GM18873 (cell line): Measurements from ENCODE around the gene NPHS1.
"Not testable (repeated sequence)": the region's sequence is repeated elsewhere in the genome, so short reads cannot be mapped to it uniquely, and the experiment has no call there.

Source experiments
- ATAC-seq: cut with Tn5 transposase; IDR thresholded peaks from one replicate; pipeline ENCODE4 v1.9.1; 2021; ENCODE audit warnings: mild to moderate bottlenecking, moderate library complexity, moderate number of reproducible peaks; ENCODE audit not compliant: unreplicated experiment, low FRiP score

NPHS1 gene

DNA sequence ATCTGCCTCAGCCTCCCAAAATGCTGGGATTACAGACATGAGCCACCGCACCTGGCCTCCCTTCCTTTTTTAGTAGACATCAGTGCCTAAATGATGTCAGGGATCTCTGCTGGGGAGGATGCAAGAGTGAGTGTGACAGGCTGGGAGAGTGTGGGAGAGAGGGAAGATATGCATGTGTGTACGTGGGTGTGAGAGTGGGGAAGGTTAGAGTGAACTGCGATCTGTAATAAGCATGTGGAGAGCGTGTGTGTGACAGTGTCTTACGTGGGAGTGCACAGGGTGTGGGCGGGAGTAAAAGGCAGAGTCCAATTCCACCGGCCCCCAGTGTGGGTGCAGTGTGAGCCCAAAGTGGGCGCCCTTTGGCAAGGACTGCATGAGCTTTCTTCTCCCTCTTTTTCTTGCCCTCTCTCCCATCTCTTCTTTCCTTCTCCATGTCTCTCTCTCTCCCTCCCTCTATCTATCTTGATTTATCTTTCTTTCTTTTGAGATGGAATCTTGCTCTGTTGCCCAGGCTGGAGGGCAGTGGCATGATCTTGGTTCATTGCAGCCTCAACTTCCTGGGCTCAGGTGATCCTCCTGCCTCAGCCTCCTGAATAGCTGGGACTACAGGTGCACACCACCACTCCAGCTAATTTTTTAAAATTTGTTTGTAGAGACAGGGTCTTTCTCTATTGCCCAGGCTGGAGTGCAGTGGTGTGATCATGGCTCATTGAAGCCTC is 893 bp upstream of the NPHS1 start:
- no peak for ATAC-seq

DNA sequence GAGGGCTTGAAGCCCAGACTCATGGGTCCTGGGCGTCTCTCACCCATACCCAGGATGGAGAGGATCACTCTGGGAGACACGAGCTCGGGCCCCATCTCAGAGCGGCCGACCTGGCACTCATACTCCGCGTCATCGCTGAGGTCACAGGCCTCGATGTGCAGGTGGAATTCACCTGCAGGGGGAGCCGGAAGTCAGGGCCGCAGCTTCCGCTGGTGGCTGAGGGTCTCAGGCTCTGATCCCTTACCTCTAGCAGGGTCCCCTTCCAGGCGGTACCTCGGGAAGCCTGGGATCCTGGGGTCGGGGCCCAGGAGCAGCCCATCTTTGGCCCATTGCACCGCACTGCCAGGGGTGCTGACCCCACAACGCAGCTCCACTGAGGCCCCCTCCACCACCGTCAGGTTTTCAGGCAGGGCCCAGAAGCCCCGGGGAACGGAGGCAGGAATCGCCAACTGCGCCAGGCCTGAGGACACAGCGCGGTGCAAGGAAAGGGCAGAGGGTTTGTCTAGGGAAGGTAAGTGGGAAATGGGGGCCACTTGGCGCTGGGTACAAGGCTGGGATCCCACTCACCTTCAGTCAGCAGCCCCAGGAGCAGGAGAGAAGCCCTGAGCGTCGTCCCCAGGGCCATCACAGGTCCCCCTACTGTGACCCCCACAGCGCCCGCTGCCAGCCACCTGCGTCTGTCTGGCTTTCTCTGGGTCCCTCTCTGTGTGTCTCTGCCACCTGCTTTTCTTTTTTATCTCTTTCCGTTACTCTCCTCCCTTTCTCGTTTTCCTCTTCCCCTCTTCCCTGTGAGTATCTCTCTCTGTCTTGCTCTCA is 883 bp downstream of the NPHS1 start:
- no peak for ATAC-seq

DNA sequence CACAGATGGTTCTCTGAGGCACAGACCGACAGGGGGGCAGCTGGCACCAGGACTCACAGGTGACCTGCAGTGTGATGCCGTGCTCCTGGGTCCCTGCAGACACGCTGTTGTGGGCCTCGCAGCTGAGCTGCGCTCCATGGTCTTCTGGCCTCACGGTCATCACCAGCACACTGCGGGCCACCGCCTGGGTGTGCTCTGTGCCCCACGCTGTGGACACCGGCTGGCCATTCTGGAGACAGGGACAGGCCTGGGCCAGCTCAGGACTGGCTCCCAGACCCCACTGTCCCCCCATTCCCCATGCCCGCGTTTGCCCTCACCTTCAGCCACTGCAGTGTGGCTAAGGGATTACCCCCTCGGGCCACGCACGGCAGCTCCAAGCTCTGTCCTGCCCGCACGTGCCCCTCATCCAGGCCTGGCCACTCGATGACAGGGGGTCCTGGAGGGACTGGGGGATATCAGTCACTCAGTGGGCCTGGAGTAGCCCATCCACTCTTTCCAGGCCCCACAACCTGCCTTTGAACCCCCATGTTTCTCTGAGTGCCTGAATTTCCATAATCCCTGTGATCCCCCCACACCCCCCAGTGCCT is 3.3 kb downstream of the NPHS1 start:
- ATAC-seq: no peak

DNA sequence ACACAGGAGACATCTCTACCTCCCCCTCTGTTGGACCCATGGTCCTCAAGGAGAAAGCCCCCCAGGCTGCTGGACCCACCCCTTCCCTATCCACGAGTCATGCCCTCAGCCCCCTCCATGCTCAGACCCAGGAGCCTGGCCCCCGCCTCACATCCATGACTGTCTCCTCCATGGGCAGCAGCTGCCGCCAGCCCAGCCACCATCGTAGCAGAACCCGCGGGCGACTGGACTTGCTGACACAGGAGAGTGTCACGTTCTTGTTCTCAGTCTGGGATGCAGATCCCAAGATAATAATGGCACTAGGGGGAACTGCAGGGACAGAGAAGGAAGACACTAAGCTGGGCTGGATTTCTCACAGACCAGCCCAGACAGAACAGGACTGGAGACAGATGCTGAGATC is 3.8 kb downstream of the NPHS1 start:
- no peak for ATAC-seq

DNA sequence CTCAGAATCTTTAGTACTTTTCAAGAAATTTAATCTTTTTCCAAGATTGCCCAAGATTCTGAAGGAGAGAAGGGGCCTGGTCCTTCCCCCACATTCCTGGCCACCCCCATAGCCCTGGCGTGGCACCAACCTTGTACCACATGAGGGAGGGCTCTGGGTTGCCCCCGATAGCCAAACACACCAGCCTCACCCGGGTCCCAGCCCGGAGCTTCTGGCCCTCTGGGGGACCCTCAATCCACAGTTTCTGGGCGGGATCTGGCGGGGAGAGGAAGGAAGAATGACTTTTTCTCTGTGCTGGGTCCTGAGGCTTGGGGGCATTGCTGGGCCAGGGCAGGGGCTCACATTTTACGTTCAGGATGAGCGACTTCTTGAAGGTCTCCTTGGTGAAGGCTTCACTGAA is 4.4 kb downstream of the NPHS1 start:
- ATAC-seq: no peak

DNA sequence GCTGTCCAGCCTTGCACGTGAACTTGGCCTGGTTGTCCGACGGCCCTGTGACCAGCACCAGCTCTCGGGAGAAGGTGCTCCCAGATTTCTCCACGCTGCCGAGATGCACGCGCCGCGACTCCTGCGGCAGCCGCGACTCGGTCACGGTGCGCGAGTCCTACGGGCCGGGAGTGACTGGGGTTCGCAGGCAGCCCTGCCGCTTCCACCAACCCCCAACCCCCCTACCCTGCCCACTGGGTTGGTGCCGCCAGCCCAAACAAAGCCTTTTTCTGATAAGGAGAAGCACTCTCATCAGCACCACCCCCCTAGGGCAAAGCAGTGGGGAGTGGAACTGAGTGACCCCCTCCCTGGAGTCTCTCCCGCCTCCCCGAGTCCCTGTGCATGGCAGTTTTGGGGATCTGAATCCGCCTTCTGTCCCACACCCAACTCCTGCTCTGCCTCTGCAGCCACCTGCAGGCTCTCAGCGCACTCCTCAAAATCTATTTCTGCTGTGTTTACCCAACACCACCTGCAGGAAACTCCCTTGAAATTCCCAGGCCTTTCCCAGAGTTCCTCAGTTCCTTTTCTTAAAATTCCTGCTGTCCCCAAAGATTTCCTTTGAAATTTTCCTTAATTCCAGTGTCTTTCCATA is 6.2 kb downstream of the NPHS1 start:
- ATAC-seq: no peak

DNA sequence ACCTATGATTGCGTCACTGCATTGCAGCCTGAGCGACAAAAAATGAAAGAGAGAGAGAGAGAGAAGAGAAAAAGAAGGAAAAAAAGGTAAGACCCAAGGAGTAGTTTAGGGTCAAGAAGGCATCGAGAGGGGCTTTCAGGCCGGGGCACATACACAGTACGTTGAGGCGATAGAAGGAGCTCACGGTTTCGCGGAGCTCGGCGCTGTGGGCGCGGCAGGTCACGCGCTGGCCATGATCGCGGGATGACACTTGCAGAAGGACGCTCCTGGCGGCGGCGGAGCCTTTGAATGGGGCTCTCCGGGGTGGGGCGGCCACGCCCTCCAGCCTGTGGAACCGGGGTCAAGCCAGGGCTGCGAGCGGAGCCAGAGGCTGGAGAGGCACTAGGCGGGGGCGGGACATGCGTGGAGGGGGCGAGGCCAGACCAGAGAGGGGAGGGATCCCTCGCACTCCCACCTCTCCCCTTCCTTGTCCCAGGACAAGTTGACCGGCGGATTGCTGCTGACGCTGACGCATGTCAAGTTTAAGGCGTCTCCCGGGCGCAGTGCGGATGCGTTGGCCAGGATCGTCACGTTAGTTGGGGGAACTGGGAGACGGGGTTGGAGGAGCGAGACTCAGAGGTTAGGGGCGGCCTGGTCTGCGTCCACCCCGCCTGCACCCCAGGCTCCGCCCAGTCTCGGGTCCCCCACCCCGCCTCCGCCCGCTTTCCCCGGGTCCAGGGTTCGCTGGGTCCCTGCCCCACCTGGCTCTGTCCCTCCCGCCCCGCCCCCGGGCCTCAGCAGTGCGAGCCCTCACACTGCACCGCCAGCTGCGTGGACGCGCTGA is 6.9 kb downstream of the NPHS1 start:
- no peak for ATAC-seq

DNA sequence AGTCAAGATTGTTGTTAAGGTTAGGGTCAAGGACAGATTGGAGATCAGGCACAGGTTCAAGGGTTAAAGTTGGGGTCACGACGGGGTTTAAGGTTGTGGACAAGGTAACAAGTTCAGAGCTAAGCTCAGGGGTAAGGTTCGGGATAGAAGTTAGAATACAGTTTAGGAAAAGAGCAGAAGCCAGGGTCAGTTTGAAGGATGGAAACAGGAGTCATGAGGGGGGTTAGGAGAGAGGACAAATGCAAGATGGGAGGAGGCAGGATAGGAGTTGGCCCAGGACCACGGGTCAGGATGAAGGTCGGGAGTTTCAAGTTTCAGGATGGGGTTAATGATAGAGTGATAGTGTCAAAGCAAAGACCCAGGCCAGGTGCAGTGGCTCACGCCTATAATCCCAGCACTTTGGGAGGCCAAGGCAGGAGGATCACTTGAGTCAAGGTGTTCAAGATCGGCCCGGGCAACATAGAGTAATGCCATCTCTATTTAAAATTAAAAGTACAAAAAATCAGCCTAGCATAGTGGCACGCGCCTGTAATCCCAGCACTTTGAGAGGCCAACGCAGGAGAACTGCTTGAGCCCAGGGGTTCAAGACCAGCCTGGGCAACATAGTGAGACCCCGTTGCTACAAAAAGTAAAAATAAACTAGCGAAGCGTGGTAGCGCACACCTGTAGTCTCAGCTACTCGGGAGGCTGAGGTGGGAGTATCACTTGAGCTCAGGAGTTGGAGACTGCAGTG is 7.7 kb downstream of the NPHS1 start:
- ATAC-seq: no peak

DNA sequence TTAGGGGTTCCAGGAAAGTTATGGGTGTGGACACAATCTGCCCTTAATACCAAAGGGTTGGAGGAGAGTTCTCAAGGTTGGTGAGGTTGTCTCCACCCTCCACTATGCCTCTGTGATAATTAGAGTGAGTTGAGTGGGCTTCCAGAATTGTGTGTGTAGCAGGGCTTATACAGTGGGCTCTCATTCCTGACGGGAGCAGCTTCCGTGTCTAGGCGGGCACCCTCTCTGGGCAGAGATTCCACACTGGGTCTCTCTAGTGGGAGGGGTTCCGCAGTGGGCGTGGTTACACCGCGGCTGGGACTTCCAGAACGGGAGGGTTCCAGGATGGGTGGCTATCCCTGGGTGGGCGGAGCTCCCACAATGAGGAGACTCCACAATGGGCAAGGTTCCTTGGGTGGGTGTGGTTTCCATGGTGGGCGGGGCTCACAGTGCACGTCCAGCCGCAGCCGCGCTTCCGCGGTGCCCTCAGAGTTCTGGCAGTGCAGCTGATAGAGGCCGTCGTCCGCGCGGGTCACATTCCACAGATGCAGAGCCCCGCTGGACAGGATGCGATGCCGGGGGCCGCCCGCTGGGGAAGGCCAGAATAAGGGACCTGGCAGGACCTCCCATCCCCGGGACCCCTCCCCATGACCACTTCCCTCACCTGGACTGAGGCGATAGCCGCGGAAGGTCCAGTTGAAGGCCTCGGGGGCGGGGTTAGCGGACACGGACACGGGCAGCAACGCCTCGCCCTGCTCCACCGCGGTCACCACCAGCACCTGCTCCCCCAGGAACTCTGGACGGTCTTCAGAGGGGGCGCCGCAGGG is 8.4 kb downstream of the NPHS1 start:
- no peak for ATAC-seq

DNA sequence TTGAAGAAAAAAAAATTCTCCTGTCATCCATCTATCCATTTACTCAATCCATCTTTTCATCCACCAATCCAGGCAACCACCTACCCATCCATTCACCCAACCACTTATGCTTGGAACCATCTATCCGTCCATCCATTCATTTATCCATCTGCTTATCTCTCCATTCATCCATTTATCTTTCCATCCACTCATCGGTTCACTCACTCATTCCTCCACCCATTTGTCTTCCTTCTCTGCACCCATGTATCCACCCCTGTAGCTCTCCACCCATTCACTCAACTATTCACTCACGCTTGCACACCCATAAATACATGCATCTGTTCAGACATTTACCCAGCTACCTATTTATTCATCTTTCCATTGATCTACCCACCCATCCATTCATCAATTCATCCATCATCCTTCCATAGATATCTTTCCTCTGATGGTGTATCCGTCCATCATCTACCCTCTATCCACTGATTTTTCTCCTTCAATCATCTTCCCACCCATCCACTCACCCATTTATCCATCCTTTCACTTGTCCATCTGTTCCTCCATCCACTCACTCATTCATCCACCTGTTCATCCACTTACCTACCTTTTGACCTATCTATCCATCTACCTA is 9.5 kb downstream of the NPHS1 start:
- no peak for ATAC-seq

DNA sequence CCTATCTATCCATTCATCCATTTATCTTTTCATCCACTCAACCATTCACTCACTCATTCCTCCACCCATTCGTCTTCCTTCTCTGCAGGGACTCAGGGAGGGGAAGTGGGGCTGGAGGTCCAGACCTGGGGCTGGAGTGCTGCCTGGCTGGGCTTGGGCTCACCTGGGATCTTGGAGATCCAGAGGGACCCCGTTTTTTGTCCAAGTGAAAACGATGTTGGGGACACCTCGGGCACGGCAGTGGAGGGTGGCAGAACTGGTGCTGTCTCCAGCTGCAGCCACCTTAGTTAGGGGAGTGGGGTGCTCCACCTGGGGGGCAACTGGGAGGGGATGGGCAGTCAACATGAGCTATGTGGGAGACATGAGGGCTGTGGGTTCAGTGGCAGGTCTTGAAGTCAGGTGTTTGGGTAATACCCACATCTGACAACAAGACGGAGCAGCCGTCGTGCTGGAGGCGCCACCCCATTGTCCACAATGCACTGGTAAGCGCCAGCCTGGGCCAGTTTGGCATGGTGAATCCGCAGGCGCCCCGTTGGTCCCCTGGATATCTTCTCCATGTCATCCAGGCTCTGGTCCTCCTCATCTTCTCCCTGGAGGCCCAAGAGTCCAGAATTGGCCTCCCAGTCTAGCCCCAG is 10.2 kb downstream of the NPHS1 start:
- ATAC-seq: no peak

DNA sequence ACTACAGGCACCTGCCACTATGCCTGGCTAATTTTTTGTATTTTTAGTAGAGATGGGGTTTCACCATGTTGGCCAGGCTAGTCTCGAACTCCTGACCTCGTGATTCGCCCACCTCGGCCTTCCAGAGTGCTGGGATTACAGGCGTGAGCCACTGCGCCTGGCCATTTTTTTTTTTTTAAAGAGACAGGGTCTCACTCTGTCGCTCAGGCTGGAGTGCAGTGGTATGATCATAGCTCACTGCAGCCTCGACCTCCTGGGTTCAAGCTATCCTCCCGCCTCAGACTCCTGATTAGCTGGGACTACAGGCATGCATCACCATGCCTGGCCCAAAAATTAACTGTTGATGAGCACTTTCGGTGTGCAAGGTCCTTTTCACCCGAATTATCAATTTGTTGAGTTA is 16.2 kb downstream of the NPHS1 start:
- not testable (repeated sequence) for ATAC-seq

DNA sequence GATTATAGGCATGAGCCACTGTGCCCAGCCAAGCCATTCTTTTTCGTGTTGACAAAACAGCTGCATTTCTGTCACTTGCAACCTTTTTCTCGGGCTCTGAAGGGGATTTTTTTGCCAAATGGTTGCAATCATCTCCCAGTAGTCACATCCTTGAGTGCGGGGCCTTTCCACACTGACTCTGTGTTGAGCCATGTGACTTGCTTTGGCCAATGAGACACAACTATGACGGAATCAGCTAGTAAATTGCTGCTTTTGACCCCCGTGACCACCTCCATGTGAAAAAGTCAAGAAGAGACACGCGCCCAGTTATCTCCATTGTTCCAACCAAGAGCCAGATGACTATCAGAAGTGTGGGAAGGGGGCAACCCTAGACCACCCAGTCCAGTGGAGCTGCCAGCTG is 18.3 kb downstream of the NPHS1 start:
- no peak for ATAC-seq

DNA sequence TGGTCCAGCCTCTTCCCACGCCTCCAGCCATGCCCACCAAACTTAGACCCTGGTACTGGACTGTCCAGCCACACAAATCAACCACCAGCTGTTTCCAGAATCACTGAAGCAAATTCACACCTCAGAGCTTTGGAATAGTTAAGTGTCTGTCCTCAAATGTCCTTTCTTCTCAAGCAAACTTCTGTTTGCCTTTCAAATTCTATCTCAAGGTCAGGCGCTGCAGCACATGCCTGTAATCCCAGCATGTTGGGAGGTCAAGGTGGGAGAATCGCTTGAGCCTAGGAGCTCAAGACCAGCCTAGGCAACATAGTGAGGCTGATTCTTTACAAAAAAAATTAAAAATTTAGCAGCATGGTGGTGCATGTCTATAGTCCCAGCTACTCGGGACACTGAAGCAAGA is 20.2 kb downstream of the NPHS1 start:
- ATAC-seq: no peak

DNA sequence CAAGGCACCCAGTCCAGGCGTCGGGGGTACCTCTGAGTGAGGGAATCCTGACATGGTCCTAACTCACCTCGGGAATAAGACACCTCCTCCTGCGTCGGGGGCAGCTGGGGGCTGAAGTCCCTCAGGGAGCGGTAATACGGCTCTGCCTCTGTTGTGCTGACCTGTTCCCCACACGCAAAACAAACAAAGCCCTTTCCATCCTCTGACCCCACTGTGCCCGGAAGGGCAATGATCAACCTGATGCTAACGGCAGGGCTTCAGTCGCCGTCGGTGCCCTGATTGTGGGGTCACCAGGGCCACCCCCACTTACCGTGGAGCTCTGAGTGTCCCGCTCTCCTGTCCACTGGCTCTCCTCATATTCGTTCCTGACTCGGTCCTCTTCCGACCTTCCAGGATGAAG is 21.3 kb downstream of the NPHS1 start:
- ATAC-seq: no peak

DNA sequence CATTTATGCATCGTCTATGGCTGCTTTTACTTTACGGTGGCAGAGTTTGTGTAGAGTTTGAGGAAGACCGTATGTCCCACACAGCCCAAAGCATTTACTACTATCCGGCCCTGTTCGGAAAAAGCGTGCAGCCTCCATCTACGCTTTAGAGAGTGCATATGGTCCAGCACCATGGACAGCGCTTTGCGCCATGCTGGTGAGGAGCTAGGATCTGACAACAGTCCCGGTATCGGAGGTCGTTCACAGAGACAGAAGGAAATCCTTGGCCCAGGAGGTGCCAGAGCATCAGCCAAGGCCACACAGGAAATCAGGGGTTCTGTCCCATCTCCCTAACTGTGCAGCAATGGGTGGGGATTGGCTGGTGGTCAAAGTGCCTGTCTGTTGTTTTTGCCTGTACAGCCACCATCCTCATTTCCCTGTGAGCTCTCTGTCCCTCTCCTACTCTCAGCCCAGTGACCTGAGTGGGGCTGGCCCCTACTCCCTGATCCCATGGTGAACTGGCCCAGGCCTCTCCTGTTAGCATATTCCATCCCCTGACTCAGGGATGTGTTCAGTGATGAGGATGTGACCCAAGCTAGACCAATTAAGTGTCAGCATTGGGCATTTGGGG is 23.5 kb downstream of the NPHS1 start:
- ATAC-seq: no peak

DNA sequence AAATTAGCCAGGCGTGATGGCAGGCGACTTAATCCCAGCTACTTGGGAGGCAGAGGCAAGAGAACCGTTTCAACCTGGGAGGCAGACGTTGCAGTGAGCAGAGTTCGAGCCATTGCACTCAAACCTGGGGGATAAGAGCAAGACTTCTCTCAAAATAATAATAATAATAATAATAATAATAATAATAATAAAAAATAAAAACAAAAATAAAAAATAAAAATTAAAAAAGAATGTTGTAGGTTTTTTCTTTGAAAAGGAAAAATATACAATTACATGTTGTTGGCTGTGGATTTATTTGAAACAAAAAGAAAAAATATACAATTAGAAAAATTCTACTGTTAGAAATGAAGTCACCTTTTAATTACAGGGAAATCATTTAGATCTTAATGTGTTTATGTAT is 28.2 kb downstream of the NPHS1 start:
- no peak for ATAC-seq

DNA sequence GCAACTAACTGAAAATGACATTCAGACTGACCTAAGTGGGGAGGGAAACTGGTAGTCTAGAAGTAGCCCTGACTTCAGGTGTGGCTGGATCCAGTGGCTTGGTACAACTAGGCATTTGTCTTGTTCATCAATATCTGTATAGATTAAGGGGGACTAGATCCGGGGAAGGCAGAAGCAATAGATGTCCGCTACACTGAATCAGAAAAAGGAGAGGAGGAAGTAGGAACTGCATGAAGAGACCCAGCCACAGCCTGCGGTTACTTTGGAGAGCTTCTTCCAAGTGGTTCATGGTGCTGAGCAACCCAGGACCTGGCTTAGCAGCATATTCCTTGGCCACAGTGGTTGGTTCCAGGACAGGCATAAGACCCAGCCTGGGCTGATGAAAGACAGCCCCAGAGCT is 29.7 kb downstream of the NPHS1 start:
- ATAC-seq: no peak
